Activated CD8-positive, alpha-beta memory T cell treated with anti-CD3 and anti-CD28 coated beads, Interleukin-2, amount 10 ng/mL, durations not matched to agents 7 days and 5 days (primary cell): ENCODE results near the gene RASAL2. TPM values are rescaled to one million over a fixed set of nuclear protein-coding genes. Genes with fewer than 3 reads are reported as not detected.
"Not testable (repeated sequence)": the region's sequence is repeated elsewhere in the genome, so short reads cannot be mapped to it uniquely, and the experiment has no call there.

Experiments
- ATAC-seq: fragments of 150-1000 bp; cut with Tn5 transposase; one replicate; pipeline ENCODE4 v1.10.0; 2021; ENCODE audit warnings: moderate library complexity
- CTCF ChIA-PET: fragments of 350-600 bp; sonication (Branson Sonifier 250); formaldehyde crosslinking; loops from one replicate; lab custom pipeline; 2021; ENCODE audit warnings: antibody characterized with exemption; lab: Charles Lee
- DNase-seq: peaks from one replicate; pipeline ENCODE4 v3.0.0-alpha.2; 2020
- H3K27ac Mint-ChIP-seq: one replicate; pipeline ENCODE4 v1.8.0; 2021; ENCODE audit warnings: mild to moderate bottlenecking, mixed read lengths
- H3K27me3 Mint-ChIP-seq: one replicate; pipeline ENCODE4 v1.8.0; 2021; ENCODE audit warnings: mixed read lengths
- H3K36me3 Mint-ChIP-seq: one replicate; pipeline ENCODE4 v1.8.0; 2021; ENCODE audit warnings: mild to moderate bottlenecking, mixed read lengths
- H3K4me1 Mint-ChIP-seq: one replicate; pipeline ENCODE4 v1.8.0; 2021; ENCODE audit warnings: mixed read lengths
- H3K4me3 Mint-ChIP-seq: one replicate; pipeline ENCODE4 v1.8.0; 2021; ENCODE audit warnings: mild to moderate bottlenecking, moderate library complexity, mixed read lengths
- H3K9me3 Mint-ChIP-seq: one replicate; pipeline ENCODE4 v1.8.0; 2022; ENCODE audit warnings: low read depth, mixed read lengths
- total RNA-seq, 2 experiments: library from RNA; stranded (reverse); gene quantifications; one replicate each; pipeline ENCODE4 v1.2.3, GENCODE V29; 2021

Gene RASAL2
- total RNA-seq, 2 experiments from 2014 or later: not detected

GRCh38 chr1:178223289-178223688, 129.4 kb downstream of the RASAL2 start:
- Mint-ChIP-seq H3K27ac (no peak overlapping the region), H3K9me3 (peaks cover 2% of the 10 kb centered on the region), H3K36me3 (no peaks in the 10 kb centered on the region), H3K27me3 (no peaks in the 10 kb centered on the region), H3K4me3 (no peak overlapping the region), H3K4me1 (no peaks in the 10 kb centered on the region)
- CTCF ChIA-PET: no interaction called here
- DNase-seq: no peak
- no peak for ATAC-seq

DNA sequence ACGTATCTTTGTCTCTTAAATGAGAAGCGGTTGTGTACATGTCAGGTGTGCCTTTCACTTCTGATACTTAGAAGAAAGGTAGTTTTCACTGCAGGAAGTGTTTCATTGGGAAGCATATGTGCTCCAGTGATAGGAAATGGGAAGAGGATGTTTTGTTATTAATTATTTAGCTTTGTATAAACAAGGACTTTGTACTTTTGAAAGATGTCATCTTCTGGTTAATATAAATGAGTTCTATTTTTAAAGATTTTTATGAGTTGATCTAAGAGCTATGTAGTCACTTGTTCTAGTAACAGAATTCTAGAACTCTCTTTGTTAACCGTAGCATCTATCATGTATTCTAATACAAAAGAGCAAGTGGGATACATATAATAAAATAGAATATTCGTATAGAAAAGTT, 130.5 kb downstream of the RASAL2 start:
- Mint-ChIP-seq H3K4me1 (no peaks in the 10 kb centered on the region), H3K27ac (no peak overlapping the region), H3K27me3 (no peaks in the 10 kb centered on the region), H3K9me3 (peaks cover 2% of the 10 kb centered on the region), H3K36me3 (no peaks in the 10 kb centered on the region), H3K4me3 (no peak overlapping the region)
- DNase-seq (no peak), ATAC-seq (no peak)
- CTCF ChIA-PET: no interaction called here

DNA sequence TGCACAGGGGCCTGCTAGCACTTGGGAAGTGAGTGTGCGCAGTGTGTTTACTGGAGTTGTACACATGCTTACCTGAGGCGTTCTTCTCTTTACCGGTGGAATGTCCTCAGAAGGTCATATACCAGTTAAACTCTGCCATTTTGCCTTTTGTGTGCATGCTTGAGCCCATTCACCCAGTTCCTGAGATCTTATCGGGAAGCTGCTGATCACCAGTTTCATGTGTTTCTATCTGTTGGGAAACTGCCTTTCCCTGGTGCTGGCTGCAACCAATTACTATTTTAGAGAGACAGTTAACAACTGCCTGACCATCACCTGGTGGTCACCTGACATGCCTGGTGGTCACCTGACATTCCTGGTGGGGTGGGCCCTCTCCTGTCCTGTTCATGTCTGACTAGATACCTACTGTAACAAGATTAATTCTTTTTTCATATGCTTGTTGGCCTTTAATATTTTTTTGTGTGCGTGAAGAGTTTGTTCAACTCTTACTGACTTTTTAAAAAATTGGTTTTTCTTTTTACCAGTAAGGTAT, 137.0 kb downstream of the RASAL2 start:
- H3K9me3 Mint-ChIP-seq: peaks cover 2% of the 10 kb centered on the region
- H3K27ac Mint-ChIP-seq: no peak overlapping the region
- H3K27me3 Mint-ChIP-seq: no peaks in the 10 kb centered on the region
- no peaks in the 10 kb centered on the region for H3K36me3 Mint-ChIP-seq
- H3K4me1 Mint-ChIP-seq: no peaks in the 10 kb centered on the region
- CTCF ChIA-PET: no interaction called here
- DNase-seq: no peak
- no peak for ATAC-seq
- H3K4me3 Mint-ChIP-seq: no peak overlapping the region

- ATAC-seq (no peak), DNase-seq (no peak)
- H3K27me3 Mint-ChIP-seq: no peaks in the 10 kb centered on the region
- no peak overlapping the region for H3K27ac Mint-ChIP-seq
- H3K4me1 Mint-ChIP-seq: no peaks in the 10 kb centered on the region
- CTCF ChIA-PET: no interaction called here
- H3K36me3 Mint-ChIP-seq: no peaks in the 10 kb centered on the region
- no peak overlapping the region for H3K4me3 Mint-ChIP-seq
- peaks cover 2% of the 10 kb centered on the region for H3K9me3 Mint-ChIP-seq
Measured at GRCh38 chr1:178232108-178232507, 138.2 kb downstream of the RASAL2 start.

GRCh38 chr1:178232949-178233348, 139.0 kb downstream of the RASAL2 start:
- Mint-ChIP-seq H3K27me3 (no peaks in the 10 kb centered on the region), H3K4me1 (no peaks in the 10 kb centered on the region), H3K4me3 (no peak overlapping the region), H3K9me3 (peaks cover 2% of the 10 kb centered on the region), H3K27ac (no peak overlapping the region), H3K36me3 (no peaks in the 10 kb centered on the region)
- DNase-seq (no peak), ATAC-seq (no peak)
- CTCF ChIA-PET: no interaction called here

DNA sequence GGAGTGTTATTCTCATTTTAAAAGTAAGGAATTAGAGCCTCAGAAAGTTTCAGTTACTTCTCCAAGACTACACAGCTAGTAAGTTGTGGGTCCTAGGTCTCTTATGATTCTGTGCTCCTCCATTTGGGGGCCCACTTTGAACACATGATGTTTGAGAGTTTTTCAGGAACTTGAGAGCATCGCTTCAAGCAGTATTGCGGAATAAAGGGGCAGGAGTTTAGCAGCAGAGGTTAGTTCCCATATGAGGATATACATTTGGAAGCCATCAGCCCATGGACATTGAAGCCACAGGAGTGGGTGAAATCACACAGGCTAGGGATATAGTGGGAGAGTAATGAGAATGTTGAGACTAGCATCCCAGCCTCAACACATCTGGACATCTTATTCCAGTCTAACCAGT, 143.2 kb downstream of the RASAL2 start:
- CTCF ChIA-PET: no interaction called here
- ATAC-seq (no peak), DNase-seq (no peak)
- H3K4me1 Mint-ChIP-seq: no peaks in the 10 kb centered on the region
- no peaks in the 10 kb centered on the region for H3K27me3 Mint-ChIP-seq
- H3K27ac Mint-ChIP-seq: no peak overlapping the region
- no peaks in the 10 kb centered on the region for H3K36me3 Mint-ChIP-seq
- H3K4me3 Mint-ChIP-seq: no peak overlapping the region
- H3K9me3 Mint-ChIP-seq: no peaks in the 10 kb centered on the region

GRCh38 chr1:178238722-178239510, 145.0 kb downstream of the RASAL2 start:
- DNase-seq: no peak
- Mint-ChIP-seq H3K4me1 (no peaks in the 10 kb centered on the region), H3K27me3 (no peaks in the 10 kb centered on the region), H3K36me3 (no peaks in the 10 kb centered on the region), H3K4me3 (no peak overlapping the region), H3K27ac (no peak overlapping the region), H3K9me3 (no peaks in the 10 kb centered on the region)
- CTCF ChIA-PET: no interaction called here
- ATAC-seq: no peak

- no peaks in the 10 kb centered on the region for H3K27me3 Mint-ChIP-seq
Measured at GRCh38 chr1:178241057-178241456, 147.2 kb downstream of the RASAL2 start.

GRCh38 chr1:178241837-178242236, 147.9 kb downstream of the RASAL2 start:
- H3K4me1 Mint-ChIP-seq: no peaks in the 10 kb centered on the region
- CTCF ChIA-PET: no interaction called here

More at GRCh38 chr1:178241057-178241456, 147.2 kb downstream of the RASAL2 start:
- H3K4me3 Mint-ChIP-seq: no peak overlapping the region
- no peaks in the 10 kb centered on the region for H3K9me3 Mint-ChIP-seq
- ATAC-seq: no peak
- H3K36me3 Mint-ChIP-seq: no peaks in the 10 kb centered on the region
- DNase-seq: no peak
- no peaks in the 10 kb centered on the region for H3K4me1 Mint-ChIP-seq
- no peak overlapping the region for H3K27ac Mint-ChIP-seq
- CTCF ChIA-PET: no interaction called here

DNA sequence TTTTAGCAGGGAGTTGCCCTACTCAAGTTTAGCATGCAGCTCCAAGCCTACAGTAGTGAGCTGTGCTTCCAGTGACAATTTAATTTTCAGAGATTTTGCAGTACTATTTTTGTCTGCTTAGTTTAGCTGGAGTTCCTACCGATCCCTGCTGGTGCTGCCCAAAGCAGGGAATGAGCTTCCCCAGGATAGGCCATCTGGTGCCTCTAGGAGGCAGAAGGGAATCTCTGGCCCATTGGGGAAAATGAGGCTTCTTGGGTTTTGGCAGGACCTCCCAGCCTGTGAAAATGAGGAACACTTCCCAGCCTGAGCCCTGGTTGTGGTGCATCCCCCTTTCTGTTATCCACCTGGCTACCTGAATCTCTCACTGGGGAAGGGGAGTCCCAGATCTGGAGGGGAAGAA, 149.2 kb downstream of the RASAL2 start:
- Mint-ChIP-seq H3K4me3 (no peak overlapping the region), H3K27me3 (no peaks in the 10 kb centered on the region), H3K4me1 (no peaks in the 10 kb centered on the region), H3K27ac (no peak overlapping the region), H3K36me3 (no peaks in the 10 kb centered on the region), H3K9me3 (peaks cover 2% of the 10 kb centered on the region)
- ATAC-seq (no peak), DNase-seq (no peak)
- CTCF ChIA-PET: no interaction called here

More at GRCh38 chr1:178241837-178242236, 147.9 kb downstream of the RASAL2 start:
- no peaks in the 10 kb centered on the region for H3K9me3 Mint-ChIP-seq
- H3K4me3 Mint-ChIP-seq: no peak overlapping the region
- no peaks in the 10 kb centered on the region for H3K27me3 Mint-ChIP-seq
- DNase-seq: no peak
- no peak overlapping the region for H3K27ac Mint-ChIP-seq
- no peak for ATAC-seq
- H3K36me3 Mint-ChIP-seq: no peaks in the 10 kb centered on the region

DNA sequence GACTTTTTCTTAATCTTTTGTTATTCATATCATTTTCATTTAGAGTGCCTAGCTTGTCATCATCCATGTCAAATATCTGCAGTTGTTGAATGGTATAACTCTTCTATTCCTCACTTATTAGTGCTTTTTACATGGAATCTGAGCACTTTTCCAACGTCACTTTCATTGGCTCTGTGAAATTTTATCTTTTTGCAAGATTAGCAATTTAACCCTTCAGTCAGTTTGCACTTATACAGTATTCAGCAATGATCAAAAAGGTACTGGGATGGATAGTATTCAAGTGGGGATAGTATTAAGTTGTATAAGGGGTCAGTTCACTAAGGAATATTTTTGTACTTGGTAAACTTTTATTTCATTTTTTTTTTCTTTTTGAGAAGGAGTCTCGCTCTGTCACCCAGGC, 150.0 kb downstream of the RASAL2 start:
- no peaks in the 10 kb centered on the region for H3K27me3 Mint-ChIP-seq
- CTCF ChIA-PET: no interaction called here
- H3K36me3 Mint-ChIP-seq: no peaks in the 10 kb centered on the region

GRCh38 chr1:178248284-178248683, 154.4 kb downstream of the RASAL2 start:
- CTCF ChIA-PET, H3K27ac Mint-ChIP-seq, H3K4me3 Mint-ChIP-seq, H3K4me1 Mint-ChIP-seq, H3K9me3 Mint-ChIP-seq, H3K27me3 Mint-ChIP-seq, H3K36me3 Mint-ChIP-seq, ATAC-seq, DNase-seq: not testable (repeated sequence)

More for the DNA sequence above, 150.0 kb downstream of the RASAL2 start:
- Mint-ChIP-seq H3K4me3 (no peak overlapping the region), H3K27ac (no peak overlapping the region), H3K9me3 (peaks cover 3% of the 10 kb centered on the region), H3K4me1 (no peaks in the 10 kb centered on the region)
- DNase-seq (no peak), ATAC-seq (no peak)

GRCh38 chr1:178253581-178253980, 159.7 kb downstream of the RASAL2 start:
- H3K4me1 Mint-ChIP-seq, H3K27me3 Mint-ChIP-seq, H3K27ac Mint-ChIP-seq, H3K36me3 Mint-ChIP-seq, H3K4me3 Mint-ChIP-seq, H3K9me3 Mint-ChIP-seq, ATAC-seq, CTCF ChIA-PET, DNase-seq: not testable (repeated sequence)

DNA sequence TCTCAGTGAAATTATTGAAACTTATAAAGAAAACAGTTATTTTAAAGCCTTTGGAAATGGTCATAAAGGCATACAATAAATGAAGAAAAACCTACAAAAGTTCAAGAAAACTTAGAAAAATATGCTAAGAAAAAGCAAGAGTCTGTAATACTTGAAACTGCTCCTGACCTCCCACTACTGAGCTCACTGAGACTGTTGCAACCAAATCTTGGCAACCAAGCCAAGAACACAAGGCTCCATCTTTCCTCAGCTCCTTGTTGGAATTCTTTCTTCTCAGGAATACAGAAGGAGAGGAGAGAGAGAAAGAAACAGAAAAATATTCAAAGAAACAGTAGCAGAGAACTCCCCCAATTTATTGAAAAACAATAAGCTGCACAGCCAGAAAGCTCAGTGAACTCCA, 160.5 kb downstream of the RASAL2 start:
- Mint-ChIP-seq H3K36me3 (no peaks in the 10 kb centered on the region), H3K4me1 (no peaks in the 10 kb centered on the region), H3K27me3 (no peaks in the 10 kb centered on the region), H3K9me3 (peaks cover 5% of the 10 kb centered on the region), H3K4me3 (no peak overlapping the region), H3K27ac (no peak overlapping the region)
- DNase-seq: no peak
- CTCF ChIA-PET: no interaction called here
- ATAC-seq: no peak
